HS-5 (cell line): Measurements from ENCODE around the gene BABAM2.

Experiments
- DNase-seq: peaks from one replicate; pipeline ENCODE4 v3.0.0-alpha.2; 2012; ENCODE audit warnings: low read depth

Gene BABAM2

DNA sequence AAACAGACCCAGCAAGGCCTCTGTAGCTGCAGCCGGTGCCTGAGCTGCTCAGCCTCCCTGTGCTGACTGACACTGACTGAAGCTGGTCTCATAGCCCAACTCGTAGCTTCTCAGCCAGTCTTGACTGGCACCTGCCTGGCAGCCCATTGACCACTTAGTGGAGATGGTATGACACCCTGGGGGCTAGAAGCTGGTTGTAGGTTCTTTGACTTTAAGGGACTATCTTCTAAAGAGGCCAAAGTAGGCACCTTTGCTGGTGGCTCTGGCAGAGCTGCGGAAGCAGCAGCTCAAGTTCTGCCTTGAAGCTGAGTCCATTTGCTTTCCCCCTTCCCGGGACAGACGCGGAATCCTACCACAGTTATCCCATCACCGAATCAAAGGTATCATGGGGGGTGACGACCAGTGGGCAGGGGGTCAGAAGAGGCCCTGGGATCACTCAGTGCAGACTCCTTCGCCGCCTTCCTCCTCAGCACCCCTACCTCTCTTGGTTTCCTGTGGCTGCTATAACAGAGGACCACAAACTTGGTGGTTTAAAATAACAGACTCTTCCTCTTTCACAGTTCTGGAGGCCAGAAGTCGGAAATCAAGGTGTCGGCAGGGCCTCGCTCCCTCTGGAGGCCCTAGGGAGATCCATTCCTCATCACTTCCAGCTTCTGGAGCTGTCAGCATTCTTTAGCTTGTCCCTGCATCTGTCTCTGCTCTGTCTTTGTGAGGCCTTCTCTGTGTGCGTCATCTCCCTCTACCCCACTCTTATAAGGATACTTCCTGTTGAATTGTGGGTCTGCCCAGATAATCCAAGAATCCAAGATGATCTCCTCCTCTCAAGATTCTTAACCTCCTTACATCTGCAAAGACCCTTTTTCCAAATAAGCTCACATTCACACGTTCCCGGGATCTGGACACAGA is 488.4 kb downstream of the BABAM2 start:
- DNase-seq = no peak

DNA sequence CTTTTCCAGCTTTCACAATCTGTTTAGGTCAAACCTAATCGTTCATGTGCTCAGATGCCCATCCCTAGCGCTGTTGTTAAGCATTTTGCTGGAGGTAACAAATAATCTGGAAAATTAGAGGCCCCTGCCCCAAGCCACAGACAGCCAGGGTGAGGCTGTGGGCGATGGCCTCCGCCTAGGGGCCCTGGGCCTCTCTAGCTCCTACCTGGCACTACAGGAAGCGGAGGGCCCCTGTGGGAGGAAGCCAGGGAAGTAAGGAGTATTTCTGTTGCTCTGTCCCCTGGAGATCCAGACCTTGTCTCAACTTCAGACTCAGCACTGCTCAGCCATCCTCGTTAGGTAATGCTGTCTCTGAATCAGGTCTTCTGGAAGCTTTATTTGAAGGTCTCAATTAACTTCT is 489.7 kb downstream of the BABAM2 start:
- DNase-seq = no peak

GRCh38 chr2:28381225-28382180 is 491.0 kb downstream of the BABAM2 start:
- no peak for DNase-seq

DNA sequence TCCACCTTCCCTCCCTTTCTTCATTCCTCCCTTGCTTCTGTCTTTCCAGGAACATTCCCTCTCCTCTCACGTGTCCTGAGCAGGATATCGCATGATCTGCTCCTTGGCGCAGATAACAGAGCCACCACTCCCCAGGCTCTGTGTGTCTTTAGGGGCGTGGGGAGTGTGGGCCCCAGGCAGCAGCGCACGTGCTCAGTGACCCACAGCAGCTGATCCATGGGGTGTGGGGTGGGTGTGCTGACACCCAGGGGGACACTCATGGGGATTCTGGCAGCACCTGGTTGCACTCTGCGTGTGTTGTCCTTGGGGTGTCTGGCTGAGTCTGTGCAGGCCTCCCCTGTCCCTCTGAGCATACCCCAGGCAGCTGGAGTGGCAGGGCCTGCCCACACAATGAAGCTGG is 492.2 kb downstream of the BABAM2 start:
- DNase-seq = no peak

DNA sequence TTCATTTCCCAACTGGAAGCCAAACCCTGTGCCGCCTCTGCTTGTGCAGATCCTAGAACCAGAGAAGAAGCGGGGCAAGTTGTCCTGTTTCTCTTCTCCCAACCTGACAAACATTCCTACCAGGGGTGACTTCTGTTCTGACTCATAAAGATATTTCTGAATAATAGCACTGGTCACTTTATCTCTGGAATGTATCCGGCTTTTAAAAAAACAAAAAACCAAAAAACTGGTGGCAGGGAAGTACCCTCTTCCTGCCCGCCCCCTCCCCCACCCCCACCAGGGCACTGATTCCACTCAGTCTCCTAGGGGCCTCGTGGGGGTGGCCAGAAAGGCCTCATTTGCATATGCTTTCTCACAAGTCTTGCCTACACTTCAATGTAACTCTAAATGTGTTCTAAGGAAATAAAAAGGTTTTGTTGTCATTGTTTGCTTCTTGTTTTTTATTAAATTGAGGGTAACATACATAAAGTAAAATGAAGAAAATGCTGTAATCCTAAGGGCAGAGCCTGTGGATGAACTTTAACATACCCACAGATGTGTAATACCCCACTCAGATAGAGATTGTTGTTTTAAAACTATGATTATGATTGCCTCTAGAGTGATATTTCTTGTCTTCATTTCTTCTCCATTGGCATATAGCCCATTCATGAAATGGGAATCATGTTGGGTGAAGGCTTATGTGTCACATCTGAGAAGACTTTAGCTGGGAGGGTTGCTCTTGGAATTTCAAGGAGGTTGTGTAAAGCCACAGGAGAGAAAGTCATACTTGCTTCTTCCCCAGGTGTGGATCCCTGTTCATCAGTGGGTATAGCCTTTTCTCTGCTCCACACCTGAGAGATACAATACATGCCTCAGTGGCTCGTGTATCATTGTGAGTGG is 496.8 kb downstream of the BABAM2 start:
- no peak for DNase-seq
